Measurements from ENCODE around the gene OPCML.

DNA sequence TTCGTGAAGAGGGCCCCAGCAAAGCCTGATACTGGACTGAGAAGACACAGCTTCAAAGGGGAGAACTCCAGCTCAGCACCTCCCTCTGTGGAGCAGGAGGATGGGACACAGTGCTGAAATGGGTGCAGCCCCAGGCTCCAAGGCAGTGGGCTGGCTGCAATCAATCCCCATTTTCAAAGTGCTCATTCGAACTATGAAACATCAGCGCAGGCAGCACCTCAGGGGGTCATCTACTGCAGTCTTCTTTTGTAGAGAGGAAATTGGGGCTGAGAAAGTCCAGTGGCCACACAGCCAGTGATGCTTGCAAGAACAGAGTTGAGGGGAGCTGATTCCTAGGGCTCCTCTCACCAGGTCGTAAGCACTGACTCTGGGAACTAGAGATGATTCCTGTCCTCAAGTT, 25.1 kb downstream of the OPCML start:
- TF ChIP-seq, protein P1, sequence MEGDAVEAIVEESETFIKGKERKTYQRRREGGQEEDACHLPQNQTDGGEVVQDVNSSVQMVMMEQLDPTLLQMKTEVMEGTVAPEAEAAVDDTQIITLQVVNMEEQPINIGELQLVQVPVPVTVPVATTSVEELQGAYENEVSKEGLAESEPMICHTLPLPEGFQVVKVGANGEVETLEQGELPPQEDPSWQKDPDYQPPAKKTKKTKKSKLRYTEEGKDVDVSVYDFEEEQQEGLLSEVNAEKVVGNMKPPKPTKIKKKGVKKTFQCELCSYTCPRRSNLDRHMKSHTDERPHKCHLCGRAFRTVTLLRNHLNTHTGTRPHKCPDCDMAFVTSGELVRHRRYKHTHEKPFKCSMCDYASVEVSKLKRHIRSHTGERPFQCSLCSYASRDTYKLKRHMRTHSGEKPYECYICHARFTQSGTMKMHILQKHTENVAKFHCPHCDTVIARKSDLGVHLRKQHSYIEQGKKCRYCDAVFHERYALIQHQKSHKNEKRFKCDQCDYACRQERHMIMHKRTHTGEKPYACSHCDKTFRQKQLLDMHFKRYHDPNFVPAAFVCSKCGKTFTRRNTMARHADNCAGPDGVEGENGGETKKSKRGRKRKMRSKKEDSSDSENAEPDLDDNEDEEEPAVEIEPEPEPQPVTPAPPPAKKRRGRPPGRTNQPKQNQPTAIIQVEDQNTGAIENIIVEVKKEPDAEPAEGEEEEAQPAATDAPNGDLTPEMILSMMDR (IDR thresholded peaks at IDR 0.05), result no peak
- TF ChIP-seq EZH2 (IDR thresholded peaks at IDR 0.05; ENCODE audit: borderline replicate concordance, insufficient read depth, low read depth, low read length, poor library complexity, severe bottlenecking), result no peak
